H1 (cell line): ENCODE data around the gene NCCRP1. TPM values are rescaled to one million over a fixed set of nuclear protein-coding genes. Genes with fewer than 3 reads are reported as not detected.

ENCODE experiments used
- CBX5 ChIP-seq: fragments of 300-800, 300-1000 bp; sonication (generic); IDR thresholded peaks from 2 replicates; pipeline ENCODE4 v1.7.1; 2016; ENCODE audit warnings: antibody characterized with exemption, low read length, low read depth
- CHD7 ChIP-seq: fragments of 300-600 bp; sonication (generic); IDR thresholded peaks from 2 replicates; pipeline ENCODE4 v1.7.1; 2012; ENCODE audit warnings: low read length, moderate library complexity, mild to moderate bottlenecking, inconsistent platforms; ENCODE audit not compliant: insufficient replicate concordance
- NRF1 ChIP-seq: IDR thresholded peaks from 2 replicates; pipeline ENCODE4 v1.6.1; 2011; ENCODE audit warnings: mild to moderate bottlenecking, low read depth, low read length, improper control_type of control experiment
- POLR2AphosphoS5 ChIP-seq: IDR thresholded peaks from 2 replicates; pipeline ENCODE4 v1.6.1; 2011; ENCODE audit warnings: low read depth, low read length
- polyA plus RNA-seq, 7 experiments: library from polyadenylated mRNA; depleted of rRNA in 3 of 7; stranded (reverse) in 5 of 7; unstranded in 2 of 7; fragments of >200 nt in 5 of 7; fragments of 200-250 nt in 2 of 7; gene quantifications; 1 replicate in 5 of 7; 2 replicates in 1 of 7; 4 replicates in 1 of 7; pipeline versions ENCODE4 v1.2.1 to v1.2.3, GENCODE V29; 2011 to 2013; ENCODE audit warnings: missing spikeins in 2 of 7, mixed read lengths in 2 of 7
- total RNA-seq: library from RNA; stranded (reverse); fragmentation: NEBNext Ultra II Directional; extraction: Animal tissue kit (Norgen Biotek cat#: 25700); gene quantifications from 2 replicates; pipeline ENCODE4 v1.2.1, GENCODE V29; 2021

The NCCRP1 gene
- total and polyA plus RNA-seq, 2 of the 8 experiments (the other 6 are each of a cell fraction or from before 2014, with no cell fraction given), result 2.8 to 7.9 TPM

DNA sequence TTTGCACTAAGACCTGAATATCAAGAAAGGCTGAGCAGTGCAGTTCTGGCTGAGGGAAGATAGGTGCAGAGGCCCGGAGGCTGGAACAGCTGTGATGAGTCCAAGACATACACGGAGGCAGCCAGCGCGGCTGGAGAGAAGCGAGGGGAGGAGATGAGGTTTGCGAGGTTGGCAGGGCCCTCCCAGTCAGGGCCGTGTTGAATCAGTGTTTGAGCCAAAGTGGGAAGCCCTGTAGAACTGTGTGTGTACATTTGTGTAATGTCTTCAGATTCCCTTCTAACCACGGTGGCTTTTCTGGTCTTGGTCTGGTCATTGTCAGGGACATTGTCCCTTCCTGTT is 36.3 kb upstream of the NCCRP1 start (continued):
- no peak for TF ChIP-seq NRF1
- TF ChIP-seq CHD7, result no peak
- TF ChIP-seq CBX5, result no peak
- no peak for TF ChIP-seq POLR2AphosphoS5
